ENCODE results near the gene PSMD13.

Gene PSMD13

DNA sequence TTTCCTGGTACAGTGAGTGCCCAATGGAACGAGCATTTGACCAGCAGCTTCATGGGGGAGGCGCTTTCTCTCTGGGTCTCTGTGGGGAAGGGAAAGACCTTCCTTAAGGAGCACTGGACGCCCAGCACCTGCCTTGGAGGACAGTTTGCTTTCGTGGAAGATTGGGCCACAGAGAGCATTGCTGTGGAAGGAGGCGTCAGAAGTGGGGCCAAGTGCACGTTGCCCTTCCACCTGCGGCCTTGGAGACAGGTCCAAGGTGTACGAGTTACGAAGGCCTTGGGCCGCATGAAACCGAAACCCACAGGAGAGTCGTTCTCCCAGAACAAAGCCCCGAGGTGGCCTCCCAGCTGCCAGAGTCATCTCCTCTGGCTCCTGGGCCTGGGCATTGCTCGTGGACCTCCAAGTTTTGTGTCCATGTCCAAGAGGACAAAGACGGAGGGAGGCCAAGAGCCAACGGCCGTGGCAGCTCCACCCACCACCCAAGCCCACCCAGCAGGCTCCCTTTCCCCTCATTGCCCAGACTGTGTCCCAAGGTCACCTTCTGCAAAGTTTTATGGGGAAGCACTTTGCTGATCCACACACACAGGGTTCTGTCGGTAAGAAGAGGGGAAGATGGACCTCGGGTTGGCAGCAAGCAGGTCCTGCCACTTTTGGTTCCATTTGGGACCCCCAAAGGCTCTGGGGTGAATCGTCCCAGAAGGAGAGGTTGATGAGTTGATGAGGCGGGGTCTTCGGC is 35.6 kb downstream of the PSMD13 start:
- no peak for DNase-seq (ENCODE audit: low read depth in 2 of 2)

DNA sequence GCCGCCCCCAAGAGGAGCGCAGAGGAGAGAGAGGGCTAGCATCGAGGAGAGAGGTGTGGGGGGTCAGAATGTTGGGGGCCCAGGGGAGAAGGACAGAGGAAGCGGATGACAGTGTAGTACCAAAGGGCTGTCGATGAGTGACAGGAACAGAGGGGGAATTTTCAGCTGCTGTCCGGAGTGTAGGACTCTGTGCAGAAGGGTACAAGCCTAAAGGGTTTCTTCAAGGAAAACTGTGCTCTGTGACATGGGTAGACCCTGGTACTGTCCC is 36.1 kb downstream of the PSMD13 start:
- DNase-seq (ENCODE audit: low read depth in 2 of 2), result no peak

DNA sequence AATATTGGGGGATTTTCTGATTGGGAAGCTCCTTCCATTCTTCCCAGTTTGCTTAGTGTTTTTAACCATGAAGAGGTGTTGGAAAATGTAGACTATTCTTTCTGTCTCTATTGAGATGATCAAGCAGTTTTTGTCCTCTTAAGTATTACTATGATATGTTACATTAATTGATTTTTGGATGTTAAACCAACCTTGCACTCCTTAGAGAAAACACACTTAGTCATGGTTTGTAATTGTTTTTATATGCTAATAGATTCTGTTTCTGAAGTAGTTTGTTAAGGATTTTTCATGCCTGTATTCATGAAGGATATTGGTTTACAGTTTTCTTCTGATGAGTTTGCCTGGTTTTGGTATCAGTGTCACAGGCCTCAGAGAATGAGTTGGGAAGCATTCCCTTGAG is 39.4 kb downstream of the PSMD13 start:
- DNase-seq (ENCODE audit: low read depth in 2 of 2), result no peak

DNA sequence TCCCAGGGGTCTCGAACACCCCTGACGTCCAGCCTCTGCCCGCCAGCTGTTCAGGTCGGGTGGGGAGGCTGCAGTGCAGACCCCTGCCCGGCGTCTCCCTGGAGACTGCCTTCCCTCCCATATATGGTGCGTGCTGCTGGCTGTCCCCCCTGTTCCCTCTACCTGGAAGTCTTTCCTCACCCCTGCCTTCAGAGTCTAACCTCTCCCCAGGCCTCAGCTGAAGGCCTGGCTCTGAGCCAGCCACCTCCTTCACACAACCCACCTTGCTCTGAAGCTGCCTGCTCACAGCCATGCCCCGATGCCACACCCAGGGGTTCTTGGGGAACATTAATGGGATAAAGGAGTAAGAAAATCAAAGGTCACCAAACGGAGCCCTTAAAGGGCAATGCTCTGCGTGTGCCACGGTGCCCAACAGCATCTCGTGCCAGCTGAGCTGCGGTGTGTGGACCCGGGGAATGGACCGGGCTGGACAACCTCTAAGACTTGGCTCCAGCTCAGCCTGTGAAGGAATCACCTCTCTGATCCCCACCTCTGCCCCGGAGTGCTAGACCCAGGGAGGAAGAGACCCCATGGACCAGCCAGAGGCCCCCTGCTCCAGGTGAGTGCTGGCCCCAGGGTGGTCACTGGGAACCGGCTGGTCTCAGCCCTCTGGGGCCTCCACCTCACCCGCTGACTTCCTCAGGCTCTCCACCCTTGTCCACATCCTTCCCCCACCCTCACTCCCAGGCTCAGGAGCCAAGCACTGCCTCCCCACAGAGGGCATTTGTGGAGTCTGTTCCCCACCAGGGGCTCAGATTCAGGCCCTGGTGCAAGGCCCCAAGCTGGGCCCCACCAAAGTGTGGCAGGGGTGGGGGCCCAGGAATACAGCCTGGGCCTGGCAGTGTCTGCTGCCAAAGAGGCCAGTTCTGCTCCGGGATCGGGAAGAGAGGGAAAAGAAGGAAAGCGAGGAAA is 41.5 kb downstream of the PSMD13 start, which contains the start of gene NLRP6:
NLRP6 (plus strand) TSS at position 407 of the 951 bp plus-strand sequence; CDS start at position 570, 163 bp downstream.
- DNase-seq (ENCODE audit: low read depth in 2 of 2), result no peak

DNA sequence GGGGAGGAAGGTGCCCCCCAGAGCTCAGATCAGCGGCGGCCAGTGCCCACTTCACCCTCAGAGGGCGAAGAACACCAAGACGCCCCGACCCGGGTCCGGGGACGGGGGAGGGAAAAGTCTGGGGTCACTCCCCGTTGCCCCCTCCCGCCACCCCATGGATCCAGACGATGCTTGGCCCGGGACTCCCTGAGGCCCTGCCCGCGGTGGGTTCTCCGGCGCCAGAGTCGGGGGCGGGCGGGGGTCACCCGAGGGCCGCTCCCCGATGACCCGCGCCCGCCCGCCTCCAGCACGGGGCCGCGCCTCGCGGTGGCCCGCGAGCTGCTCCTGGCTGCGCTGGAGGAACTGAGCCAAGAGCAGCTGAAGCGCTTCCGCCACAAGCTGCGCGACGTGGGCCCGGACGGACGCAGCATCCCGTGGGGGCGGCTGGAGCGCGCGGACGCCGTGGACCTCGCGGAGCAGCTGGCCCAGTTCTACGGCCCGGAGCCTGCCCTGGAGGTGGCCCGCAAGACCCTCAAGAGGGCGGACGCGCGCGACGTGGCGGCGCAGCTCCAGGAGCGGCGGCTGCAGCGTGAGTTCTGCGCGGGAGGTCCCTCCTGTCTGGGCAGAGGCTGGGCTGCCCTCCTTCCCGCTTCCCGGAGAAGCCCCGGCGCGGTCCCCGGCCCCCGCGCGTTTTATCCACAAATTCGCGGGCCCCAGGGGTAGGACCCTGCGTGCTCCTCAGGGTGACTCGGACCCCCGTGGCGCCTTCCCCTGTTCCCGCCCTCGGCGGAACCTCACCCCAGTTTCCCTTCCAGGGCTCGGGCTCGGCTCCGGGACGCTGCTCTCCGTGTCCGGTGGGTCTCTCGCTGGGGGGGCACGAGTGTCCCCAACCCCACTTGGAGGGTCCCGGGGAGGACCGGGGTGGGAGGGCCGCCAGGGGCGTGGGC is 42.5 kb downstream of the PSMD13 start:
- no peak for DNase-seq (ENCODE audit: low read depth in 2 of 2)

DNA sequence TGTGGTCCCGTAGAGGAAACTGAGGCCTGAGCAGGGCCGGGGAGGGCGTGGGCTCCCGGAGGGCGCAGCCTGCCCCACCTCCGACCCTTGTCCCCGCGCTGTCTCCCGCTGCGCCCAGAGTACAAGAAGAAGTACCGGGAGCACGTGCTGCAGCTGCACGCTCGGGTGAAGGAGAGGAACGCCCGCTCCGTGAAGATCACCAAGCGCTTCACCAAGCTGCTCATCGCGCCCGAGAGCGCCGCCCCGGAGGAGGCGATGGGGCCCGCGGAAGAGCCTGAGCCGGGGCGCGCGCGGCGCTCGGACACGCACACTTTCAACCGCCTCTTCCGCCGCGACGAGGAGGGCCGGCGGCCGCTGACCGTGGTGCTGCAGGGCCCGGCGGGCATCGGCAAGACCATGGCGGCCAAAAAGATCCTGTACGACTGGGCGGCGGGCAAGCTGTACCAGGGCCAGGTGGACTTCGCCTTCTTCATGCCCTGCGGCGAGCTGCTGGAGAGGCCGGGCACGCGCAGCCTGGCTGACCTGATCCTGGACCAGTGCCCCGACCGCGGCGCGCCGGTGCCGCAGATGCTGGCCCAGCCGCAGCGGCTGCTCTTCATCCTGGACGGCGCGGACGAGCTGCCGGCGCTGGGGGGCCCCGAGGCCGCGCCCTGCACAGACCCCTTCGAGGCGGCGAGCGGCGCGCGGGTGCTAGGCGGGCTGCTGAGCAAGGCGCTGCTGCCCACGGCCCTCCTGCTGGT is 43.4 kb downstream of the PSMD13 start:
- DNase-seq (ENCODE audit: low read depth in 2 of 2), result no peak

DNA sequence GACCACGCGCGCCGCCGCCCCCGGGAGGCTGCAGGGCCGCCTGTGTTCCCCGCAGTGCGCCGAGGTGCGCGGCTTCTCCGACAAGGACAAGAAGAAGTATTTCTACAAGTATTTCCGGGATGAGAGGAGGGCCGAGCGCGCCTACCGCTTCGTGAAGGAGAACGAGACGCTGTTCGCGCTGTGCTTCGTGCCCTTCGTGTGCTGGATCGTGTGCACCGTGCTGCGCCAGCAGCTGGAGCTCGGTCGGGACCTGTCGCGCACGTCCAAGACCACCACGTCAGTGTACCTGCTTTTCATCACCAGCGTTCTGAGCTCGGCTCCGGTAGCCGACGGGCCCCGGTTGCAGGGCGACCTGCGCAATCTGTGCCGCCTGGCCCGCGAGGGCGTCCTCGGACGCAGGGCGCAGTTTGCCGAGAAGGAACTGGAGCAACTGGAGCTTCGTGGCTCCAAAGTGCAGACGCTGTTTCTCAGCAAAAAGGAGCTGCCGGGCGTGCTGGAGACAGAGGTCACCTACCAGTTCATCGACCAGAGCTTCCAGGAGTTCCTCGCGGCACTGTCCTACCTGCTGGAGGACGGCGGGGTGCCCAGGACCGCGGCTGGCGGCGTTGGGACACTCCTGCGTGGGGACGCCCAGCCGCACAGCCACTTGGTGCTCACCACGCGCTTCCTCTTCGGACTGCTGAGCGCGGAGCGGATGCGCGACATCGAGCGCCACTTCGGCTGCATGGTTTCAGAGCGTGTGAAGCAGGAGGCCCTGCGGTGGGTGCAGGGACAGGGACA is 44.1 kb downstream of the PSMD13 start:
- no peak for DNase-seq (ENCODE audit: low read depth in 2 of 2)

DNA sequence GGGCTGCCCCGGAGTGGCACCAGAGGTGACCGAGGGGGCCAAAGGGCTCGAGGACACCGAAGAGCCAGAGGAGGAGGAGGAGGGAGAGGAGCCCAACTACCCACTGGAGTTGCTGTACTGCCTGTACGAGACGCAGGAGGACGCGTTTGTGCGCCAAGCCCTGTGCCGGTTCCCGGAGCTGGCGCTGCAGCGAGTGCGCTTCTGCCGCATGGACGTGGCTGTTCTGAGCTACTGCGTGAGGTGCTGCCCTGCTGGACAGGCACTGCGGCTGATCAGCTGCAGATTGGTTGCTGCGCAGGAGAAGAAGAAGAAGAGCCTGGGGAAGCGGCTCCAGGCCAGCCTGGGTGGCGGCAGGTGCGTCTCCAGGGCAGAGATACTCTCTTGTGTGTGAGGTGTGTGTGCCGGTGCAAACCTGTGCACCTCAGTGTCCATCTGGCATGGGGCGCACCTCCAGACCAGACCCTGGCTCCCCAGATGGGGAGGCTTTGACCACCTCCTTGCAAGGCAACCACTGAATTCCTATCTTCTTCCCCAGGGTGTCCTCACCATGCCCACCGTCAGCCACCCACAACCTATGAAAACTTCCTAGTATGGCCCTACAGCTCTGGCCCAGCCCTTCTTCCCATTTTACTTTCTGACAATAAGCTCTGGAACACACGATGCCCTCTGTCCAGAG is 44.8 kb downstream of the PSMD13 start:
- no peak for DNase-seq (ENCODE audit: low read depth in 2 of 2)

DNA sequence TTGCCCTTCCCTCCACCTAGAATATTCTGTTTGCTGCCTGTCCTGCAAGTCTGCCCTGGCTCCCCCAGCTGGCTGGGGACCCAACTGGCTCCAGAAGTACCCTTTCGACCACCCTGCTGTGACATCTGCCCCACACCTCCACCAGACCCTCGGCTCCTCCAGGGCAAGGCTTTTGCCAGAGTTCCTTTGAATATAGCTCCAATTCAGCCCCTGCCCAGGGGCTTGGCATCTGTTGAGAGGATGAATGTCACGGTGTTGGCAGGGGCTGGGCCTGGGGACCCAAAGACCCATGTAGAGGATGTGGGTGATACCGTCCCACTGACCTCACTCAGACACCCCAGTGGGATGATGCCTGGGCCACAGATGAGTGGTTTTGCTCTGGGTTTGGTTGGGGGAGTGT is 45.4 kb downstream of the PSMD13 start:
- no peak for DNase-seq (ENCODE audit: low read depth in 2 of 2)

DNA sequence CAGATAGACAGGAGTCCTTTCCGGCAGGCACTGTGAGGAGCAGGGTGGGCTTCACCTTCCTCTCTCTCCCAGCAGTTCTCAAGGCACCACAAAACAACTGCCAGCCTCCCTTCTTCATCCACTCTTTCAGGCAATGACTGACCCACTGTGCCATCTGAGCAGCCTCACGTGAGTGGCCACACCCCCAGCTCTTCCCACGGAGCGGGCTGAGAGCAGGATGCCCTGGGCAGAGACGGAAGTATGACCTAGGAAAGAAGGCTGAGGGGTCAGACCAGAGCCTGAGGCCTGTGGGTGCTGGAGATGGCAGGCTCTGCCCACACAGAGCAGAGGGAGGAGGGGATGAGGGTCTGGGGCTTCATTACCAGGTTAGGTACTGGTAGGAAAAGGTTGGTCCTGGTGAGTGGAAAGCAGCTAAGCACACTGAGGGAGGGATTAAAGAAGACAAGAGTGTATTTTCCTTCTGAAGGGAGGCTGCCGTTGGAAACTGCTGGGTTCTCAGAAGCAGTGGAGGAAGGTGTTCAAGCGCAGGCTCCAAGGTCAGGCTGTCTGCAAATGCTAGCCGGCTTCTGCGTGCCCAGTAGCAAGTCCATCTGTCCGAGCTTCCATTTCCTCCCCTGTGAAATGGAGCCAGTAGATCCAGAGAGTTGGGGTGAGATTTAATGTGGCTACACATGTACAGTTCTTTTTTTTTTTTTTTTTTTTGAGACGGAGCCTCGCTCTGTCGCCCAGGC is 46.0 kb downstream of the PSMD13 start:
- DNase-seq (ENCODE audit: low read depth in 2 of 2), result no peak

DNA sequence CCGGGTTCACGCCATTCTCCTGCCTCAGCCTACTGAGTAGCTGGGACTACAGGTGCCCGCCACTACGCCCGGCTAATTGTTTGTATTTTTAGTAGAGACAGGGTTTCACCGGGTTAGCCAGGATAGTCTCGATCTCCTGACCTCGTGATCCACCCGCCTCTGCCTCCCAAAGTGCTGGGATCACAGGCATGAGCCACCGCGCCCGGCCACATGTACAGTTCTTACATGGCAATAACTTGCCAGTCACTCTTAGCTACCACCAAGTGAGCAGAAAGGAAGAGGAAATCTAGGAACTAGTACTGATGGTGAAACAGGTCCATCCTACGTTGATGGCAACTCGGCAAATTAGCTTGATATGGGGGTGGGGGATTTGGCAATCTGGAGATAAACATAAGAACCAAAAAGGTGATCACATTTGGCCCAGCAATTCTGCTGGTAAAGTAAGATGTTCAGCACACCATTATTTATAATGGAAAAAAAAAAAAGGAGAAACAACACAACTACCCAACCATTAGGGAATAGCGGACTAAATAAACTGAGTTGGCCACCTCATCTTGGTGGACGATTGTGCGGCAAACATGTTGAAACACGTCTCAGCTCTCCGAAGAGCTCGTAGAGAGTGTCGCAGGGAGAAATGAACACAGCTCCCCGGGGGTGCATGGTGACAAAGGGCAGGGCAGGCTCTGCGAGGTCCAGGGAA is 46.8 kb downstream of the PSMD13 start:
- no peak for DNase-seq (ENCODE audit: low read depth in 2 of 2)

DNA sequence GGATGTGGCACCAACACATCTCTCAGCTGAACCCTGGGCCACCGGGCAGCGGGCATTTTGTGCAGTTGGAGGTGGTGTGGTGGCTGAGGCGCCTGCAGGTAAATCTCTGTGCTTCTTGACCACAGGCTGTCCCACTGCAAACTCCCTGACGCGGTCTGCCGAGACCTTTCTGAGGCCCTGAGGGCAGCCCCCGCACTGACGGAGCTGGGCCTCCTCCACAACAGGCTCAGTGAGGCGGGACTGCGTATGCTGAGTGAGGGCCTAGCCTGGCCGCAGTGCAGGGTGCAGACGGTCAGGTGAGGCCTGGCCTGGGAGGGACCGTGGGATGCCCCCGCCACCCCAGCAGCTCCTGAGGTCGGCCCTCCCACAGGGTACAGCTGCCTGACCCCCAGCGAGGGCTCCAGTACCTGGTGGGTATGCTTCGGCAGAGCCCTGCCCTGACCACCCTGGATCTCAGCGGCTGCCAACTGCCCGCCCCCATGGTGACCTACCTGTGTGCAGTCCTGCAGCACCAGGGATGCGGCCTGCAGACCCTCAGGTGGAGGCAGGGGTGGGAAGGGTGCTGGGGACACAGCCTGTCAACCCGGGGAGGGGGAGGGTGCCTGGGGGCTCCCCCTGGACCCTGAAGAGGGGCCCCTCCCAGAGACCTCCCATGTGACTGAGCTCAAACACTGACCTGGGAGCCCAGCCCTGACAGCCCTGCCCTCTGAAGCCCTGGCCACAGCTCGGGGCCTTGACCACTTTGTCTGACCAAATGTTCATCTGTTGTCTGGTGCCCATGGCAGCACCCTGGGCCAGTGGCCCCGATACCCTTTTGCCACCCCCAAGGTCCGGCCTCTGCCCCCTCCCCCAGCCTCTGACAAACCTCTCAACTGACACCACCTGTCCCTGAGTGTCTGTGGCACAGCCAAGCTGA is 47.6 kb downstream of the PSMD13 start:
- DNase-seq (ENCODE audit: low read depth in 2 of 2), result no peak

DNA sequence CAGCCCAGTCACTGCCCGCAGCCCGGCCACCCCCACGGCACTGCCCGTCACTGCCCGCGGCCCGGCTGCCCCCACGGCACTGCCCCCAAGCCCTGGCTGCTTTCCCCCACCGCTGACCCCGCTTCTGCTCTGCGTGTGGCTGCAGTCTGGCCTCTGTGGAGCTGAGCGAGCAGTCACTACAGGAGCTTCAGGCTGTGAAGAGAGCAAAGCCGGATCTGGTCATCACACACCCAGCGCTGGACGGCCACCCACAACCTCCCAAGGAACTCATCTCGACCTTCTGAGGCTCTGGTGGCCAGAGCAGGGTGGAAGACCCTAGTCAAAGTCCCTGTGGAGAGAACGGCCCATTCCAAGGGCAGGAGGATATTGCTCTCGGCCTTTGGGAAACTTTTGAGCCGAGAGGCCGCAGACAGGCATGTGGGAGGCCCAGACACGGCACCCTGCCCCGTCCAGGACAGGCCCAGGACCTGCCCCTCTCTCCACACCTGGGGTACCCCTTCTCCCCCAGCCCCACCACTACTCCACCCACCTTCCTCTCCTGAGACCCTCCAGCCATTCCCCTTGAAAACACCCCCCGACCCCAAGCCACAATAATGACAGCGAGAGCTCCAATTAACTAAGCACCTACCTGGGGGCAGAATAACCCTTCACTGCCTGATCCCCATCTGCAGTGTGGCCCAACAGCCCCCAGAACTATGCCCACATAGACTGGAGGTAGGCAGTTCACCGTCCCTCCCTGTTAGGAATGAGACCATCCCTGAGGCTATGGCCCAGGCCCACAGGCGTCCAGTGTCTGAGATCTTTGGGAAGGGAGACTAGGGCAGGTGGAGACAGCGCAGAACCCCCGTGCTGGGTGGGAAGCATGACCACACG is 48.5 kb downstream of the PSMD13 start:
- no peak for DNase-seq (ENCODE audit: low read depth in 2 of 2)

DNA sequence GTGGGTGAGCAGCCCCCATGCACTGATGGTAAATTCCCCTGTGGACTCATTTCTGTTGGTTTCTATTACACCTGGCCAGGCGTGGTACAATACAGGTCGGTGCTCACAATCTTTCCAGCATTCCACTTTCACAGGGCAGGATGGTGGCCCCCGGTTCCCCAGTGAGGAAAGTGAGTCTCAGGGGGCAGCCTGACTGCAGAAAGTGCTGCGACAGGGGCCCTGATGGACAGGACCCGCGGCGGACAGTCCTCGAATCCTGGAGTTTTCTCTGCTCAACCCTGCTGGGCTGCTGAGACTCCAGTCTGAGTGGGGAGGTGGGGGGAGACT is 49.1 kb downstream of the PSMD13 start:
- no peak for DNase-seq (ENCODE audit: low read depth in 2 of 2)

DNA sequence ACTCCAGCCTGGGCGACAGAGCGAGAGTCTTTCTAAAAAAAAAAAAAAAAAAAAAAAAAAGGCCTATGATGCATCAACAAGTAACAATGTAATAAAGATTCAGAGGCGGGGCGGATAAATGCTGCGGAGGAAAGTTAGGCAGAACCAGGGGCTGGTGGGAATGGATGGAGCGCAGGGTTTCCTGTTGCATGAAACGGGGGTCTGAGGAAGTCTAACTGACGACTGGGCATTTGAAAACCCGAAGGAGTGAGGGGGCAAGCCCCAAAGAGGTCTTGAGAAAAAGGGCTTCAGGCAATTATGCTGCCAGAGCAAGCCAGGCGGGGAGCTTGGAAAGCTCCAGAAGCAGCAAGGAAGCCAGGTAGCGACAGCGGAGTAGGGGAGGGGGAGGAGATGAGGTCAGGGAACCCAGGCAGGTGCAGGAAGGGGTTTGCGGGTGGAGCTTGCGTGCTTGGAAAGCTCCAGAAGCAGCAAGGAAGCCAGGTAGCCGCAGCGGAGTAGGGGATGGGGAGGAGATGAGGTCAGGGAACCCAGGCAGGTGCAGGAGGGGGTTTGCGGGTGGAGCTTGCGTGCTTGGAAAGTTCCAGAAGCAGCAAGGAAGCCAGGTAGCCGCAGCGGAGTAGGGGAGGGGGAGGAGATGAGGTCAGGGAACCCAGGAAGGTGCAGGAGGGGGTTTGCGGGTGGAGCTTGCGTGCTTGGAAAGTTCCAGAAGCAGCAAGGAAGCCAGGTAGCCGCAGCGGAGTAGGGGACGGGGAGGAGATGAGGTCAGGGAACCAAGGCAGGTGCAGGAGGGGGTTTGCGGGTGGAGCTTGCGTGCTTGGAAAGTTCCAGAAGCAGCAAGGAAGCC is 50.4 kb downstream of the PSMD13 start:
- DNase-seq (ENCODE audit: low read depth in 2 of 2), result peak in 1 of 2 donors; percentile 64
